HCT116 (cell line): ENCODE results near the gene NR6A1. TPM values are rescaled to one million over a fixed set of nuclear protein-coding genes. Genes with fewer than 3 reads are reported as not detected.

Experiments
- ATAC-seq: fragments of 200-7000 bp; cut with Tn5 transposase; 2 replicates; pipeline ENCODE4 v1.9.1; 2020; ENCODE audit warnings: mild to moderate bottlenecking, moderate library complexity
- BruUV-seq: library from RNA; stranded (reverse); fragments of 400-500 nt; replicated peaks from 2 replicates; lab custom pipeline; 2021; lab: Mats Ljungman, UMichigan
- CTCF ChIA-PET: fragments of 300-600 bp; sonication (Branson Sonifier 250); formaldehyde crosslinking; loops from one replicate; lab custom pipeline; 2021; ENCODE audit warnings: antibody characterized with exemption; lab: Charles Lee
- POLR2A ChIA-PET: fragments of 300-600, 350-600 bp; sonication (Branson Sonifier 250); formaldehyde crosslinking; loops from one replicate; lab custom pipeline; 2021; ENCODE audit warnings: antibody characterized with exemption; lab: Charles Lee
- RAD21 ChIA-PET, 2 experiments: fragments of 300-600 bp; sonication (Branson Sonifier 250); formaldehyde crosslinking; loops; one replicate each; lab custom pipeline; 2023; ENCODE audit warnings: low total read pairs in 2 of 2; ENCODE audit not compliant: uncharacterized antibody in 2 of 2, unreplicated experiment in 2 of 2, low non-redundant PET in 1 of 2; lab: Charles Lee
- DNase-seq: peaks from one replicate; pipeline ENCODE4 v3.0.0-alpha.2; 2010; ENCODE audit warnings: low read depth, low spot score
- H2AFZ ChIP-seq: fragments of 200-600 bp; shearing (Covaris generic), sonication (generic); 2 replicates; pipeline ENCODE4 v1.6.1; 2017; ENCODE audit warnings: low read depth, mixed run types, mixed read lengths, antibody characterized with exemption, low read length; ENCODE audit not compliant: poor library complexity, severe bottlenecking
- H3K27ac ChIP-seq: 2 replicates; pipeline ENCODE4 v1.5.1; 2012; ENCODE audit warnings: low read depth, low read length
- H3K27me3 ChIP-seq: fragments of 200-600 bp; sonication (generic); 2 replicates; pipeline ENCODE4 v1.6.1; 2016; ENCODE audit warnings: mixed run types, low read length, mixed read lengths; ENCODE audit not compliant: insufficient read depth
- H3K36me3 ChIP-seq, 2 experiments: fragments of 200-500 bp in 1 of 2; fragments of 200-600 bp in 1 of 2; sonication (Bioruptor generic) in 1 of 2; sonication (generic) in 1 of 2; 2 replicates each; pipeline versions ENCODE4 v1.5.1 to v1.6.1; 2014 to 2016; ENCODE audit warnings: low read length in 2 of 2, inconsistent platforms in 1 of 2, mixed read lengths in 1 of 2, mixed run types in 1 of 2; ENCODE audit not compliant: insufficient read depth in 2 of 2, control insufficient read depth in 1 of 2
- H3K4me1 ChIP-seq, 2 experiments: fragments of 200-600 bp in 1 of 2; sonication (generic) in 1 of 2; 2 replicates each; pipeline versions ENCODE4 v1.5.1 to v1.6.1; 2012 to 2017; ENCODE audit warnings: low read length in 2 of 2, inconsistent platforms in 1 of 2, mild to moderate bottlenecking in 1 of 2, mixed read lengths in 1 of 2, mixed run types in 1 of 2, moderate library complexity in 1 of 2; ENCODE audit not compliant: insufficient read depth in 2 of 2, control insufficient read depth in 1 of 2
- H3K4me2 ChIP-seq: fragments of 200-600 bp; sonication (generic); 2 replicates; pipeline ENCODE4 v1.6.1; 2017; ENCODE audit warnings: mixed run types, low read length, mixed read lengths
- H3K4me3 ChIP-seq, 2 experiments: fragments of 200-600 bp in 1 of 2; sonication (generic) in 1 of 2; replicated peaks in 1 of 2; 2 replicates each; pipeline ENCODE4 v1.5.1; 2011 to 2016; ENCODE audit warnings: low read length in 2 of 2, control low read depth in 1 of 2, low read depth in 1 of 2, mild to moderate bottlenecking in 1 of 2, mixed read lengths in 1 of 2, mixed run types in 1 of 2
- H3K79me2 ChIP-seq: fragments of 200-600 bp; sonication (generic); 2 replicates; pipeline ENCODE4 v1.6.1; 2017; ENCODE audit warnings: mild to moderate bottlenecking, mixed run types, low read length, moderate library complexity, mixed read lengths; ENCODE audit not compliant: insufficient read depth
- H3K9ac ChIP-seq: fragments of 200-600 bp; sonication (generic); 2 replicates; pipeline ENCODE4 v1.6.1; 2016; ENCODE audit warnings: low read length, mixed read lengths
- H3K9me2 ChIP-seq: fragments of 200-600 bp; sonication (generic), shearing (Covaris generic); 2 replicates; pipeline ENCODE4 v1.6.1; 2017; ENCODE audit warnings: mixed run types, mild to moderate bottlenecking, moderate library complexity; ENCODE audit not compliant: insufficient read depth
- H3K9me3 ChIP-seq, 2 experiments: fragments of 200-500 bp in 1 of 2; fragments of 200-600 bp in 1 of 2; sonication (Bioruptor generic) in 1 of 2; sonication (generic) in 1 of 2; 2 replicates each; pipeline ENCODE4 v1.6.1; 2014 to 2017; ENCODE audit warnings: low read length in 2 of 2, mixed read lengths in 2 of 2, inconsistent platforms in 1 of 2, low read depth in 1 of 2, mild to moderate bottlenecking in 1 of 2, mixed run types in 1 of 2, moderate library complexity in 1 of 2; ENCODE audit not compliant: control insufficient read depth in 1 of 2, insufficient read depth in 1 of 2
- H4K20me1 ChIP-seq: fragments of 200-600 bp; sonication (generic), shearing (Covaris generic); 2 replicates; pipeline ENCODE4 v1.6.1; 2017; ENCODE audit warnings: mixed run types, mild to moderate bottlenecking, moderate library complexity; ENCODE audit not compliant: insufficient read depth
- ATF3 ChIP-seq: IDR thresholded peaks from 2 replicates; pipeline ENCODE4 v1.6.1; 2012
- CBX3 ChIP-seq: IDR thresholded peaks from 2 replicates; pipeline ENCODE4 v1.6.1; 2012; ENCODE audit warnings: low read depth
- CTCF ChIP-seq, 3 experiments: fragments of 200-600 bp in 1 of 3; sonication (generic) in 1 of 3; IDR thresholded peaks in 2 of 3; conservative IDR thresholded peaks in 1 of 3; 2 replicates each; pipeline ENCODE4 v1.5.1; 2012 to 2017; ENCODE audit warnings: low read depth in 2 of 3, low read length in 2 of 3, antibody characterized with exemption in 1 of 3, borderline replicate concordance in 1 of 3, control low read depth in 1 of 3, mild to moderate bottlenecking in 1 of 3, mixed read lengths in 1 of 3, mixed run types in 1 of 3, moderate library complexity in 1 of 3; ENCODE audit not compliant: insufficient read depth in 1 of 3
- EZH2phosphoT487 ChIP-seq: fragments of 200-600 bp; IDR thresholded peaks from 2 replicates; pipeline ENCODE4 v1.6.1; 2018; ENCODE audit warnings: antibody characterized with exemption, borderline replicate concordance
- RAD21 ChIP-seq: IDR thresholded peaks from 2 replicates; pipeline ENCODE4 v1.6.1; 2012; ENCODE audit warnings: low read depth, mild to moderate bottlenecking
- SP1 ChIP-seq: IDR thresholded peaks from 2 replicates; pipeline ENCODE4 v1.6.1; 2012; ENCODE audit warnings: low read depth
- SRF ChIP-seq: IDR thresholded peaks from 2 replicates; pipeline ENCODE4 v1.6.1; 2012; ENCODE audit warnings: low read depth
- ZBTB33 ChIP-seq: IDR thresholded peaks from 2 replicates; pipeline ENCODE4 v1.6.1; 2011; ENCODE audit warnings: mild to moderate bottlenecking, low read length, moderate library complexity; ENCODE audit not compliant: insufficient replicate concordance; ENCODE audit errors: extremely low read depth
- ZNF274 ChIP-seq: fragments of 200-500 bp; sonication (Bioruptor generic); IDR thresholded peaks from 2 replicates; pipeline ENCODE4 v1.6.1; 2014; ENCODE audit warnings: mild to moderate bottlenecking, low read depth, low read length, inconsistent platforms
- intact Hi-C: fragments of 100-400 bp; cut with micrococcal nuclease; formaldehyde crosslinking; loops from 2 replicates; pipeline ENCODE4 v1.10.0; 2022
- total RNA-seq: library from RNA; stranded (reverse); gene quantifications from one replicate; pipeline ENCODE4 v1.2.1, GENCODE V29; 2021; ENCODE audit not compliant: unreplicated experiment

Gene NR6A1
- total RNA-seq, 1 experiment from 2014 or later, result 9.9 TPM

- CTCF ChIA-PET, result interaction anchor here (1.0 kb wide), 1 partner anchor 38 kb away, joined by 3 read pairs; no protein-coding TSS in a partner anchor
- H2AFZ ChIP-seq, result no peak overlapping the region
- H3K36me3 ChIP-seq, result no peaks in the 10 kb centered on the region; a peak in 1 of 4 replicates
- no peaks in the 10 kb centered on the region for H3K9me2 ChIP-seq
- intact Hi-C loops, result no loop called here
- no peak for TF ChIP-seq ZBTB33
- TF ChIP-seq CBX3, result no peak
- TF ChIP-seq SRF, result no peak
- no peak for TF ChIP-seq RAD21
- TF ChIP-seq CTCF (IDR thresholded peaks at IDR 0.05 in 2 of 3, conservative IDR thresholded peaks at IDR 0.05 in 1 of 3; ENCODE audit: borderline replicate concordance in 1 of 3, insufficient read depth in 1 of 3, low read depth in 2 of 3, low read length in 2 of 3), result no peak
- no peak for TF ChIP-seq SP1
- no peak for TF ChIP-seq ZNF274
- TF ChIP-seq EZH2phosphoT487, result no peak
- TF ChIP-seq ATF3, result no peak
- ATAC-seq, result no peak
- no peaks in the 10 kb centered on the region for H3K9me3 ChIP-seq
- H3K79me2 ChIP-seq, result no peaks in the 10 kb centered on the region
- H3K27me3 ChIP-seq, result no peaks in the 10 kb centered on the region
- H3K27ac ChIP-seq, result no peak overlapping the region
- POLR2A ChIA-PET, result interaction anchor here (1.4 kb wide), 1 partner anchor 10 kb away, joined by 3 read pairs; no protein-coding TSS in a partner anchor
- DNase-seq, result no peak
- RAD21 ChIA-PET, result no interaction called here
- H3K4me2 ChIP-seq, result no peak overlapping the region
- H4K20me1 ChIP-seq, result no peaks in the 10 kb centered on the region
- peaks cover 12 to 15% of the 10 kb centered on the region in 2 experiments; a peak in 3 of 4 replicates for H3K4me1 ChIP-seq
- H3K9ac ChIP-seq, result no peak overlapping the region
- no TSS peak for BruUV-seq
- no peak overlapping the region for H3K4me3 ChIP-seq
Observed at GRCh38 chr9:124726886-124727285, 44.2 kb downstream of the NR6A1 start.
